SK-N-SH (cell line): ENCODE results near the gene DIP2A.

ENCODE experiments used
- CHD2 ChIP-seq: fragments of 150-350 bp; IDR thresholded peaks from 2 replicates; pipeline ENCODE4 v1.6.1; 2018; ENCODE audit warnings: low read length; ENCODE audit not compliant: partially characterized antibody
- POLR2AphosphoS5 ChIP-seq: IDR thresholded peaks from 2 replicates; pipeline ENCODE4 v1.6.1; 2012; ENCODE audit warnings: low read depth, low read length
- RAD21 ChIP-seq: IDR thresholded peaks from 2 replicates; pipeline ENCODE4 v1.6.1; 2012; ENCODE audit warnings: mild to moderate bottlenecking, low read length
- SIN3A ChIP-seq: IDR thresholded peaks from 2 replicates; pipeline ENCODE4 v1.6.1; 2012; ENCODE audit warnings: low read depth, mild to moderate bottlenecking, low read length, moderate library complexity, borderline replicate concordance
- TAF1 ChIP-seq: IDR thresholded peaks from 2 replicates; pipeline ENCODE4 v1.6.1; 2012; ENCODE audit warnings: low read depth, mild to moderate bottlenecking, low read length, moderate library complexity, borderline replicate concordance
- TF ChIP-seq, protein P1 (sequence below): fragments of 200-600 bp; sonication (generic); IDR thresholded peaks from 2 replicates; pipeline ENCODE4 v1.6.1; 2017; ENCODE audit warnings: antibody characterized with exemption, mild to moderate bottlenecking, moderate library complexity
- TF ChIP-seq, protein P2 (sequence below): IDR thresholded peaks from 2 replicates; pipeline ENCODE4 v1.4.0; 2012; ENCODE audit warnings: low read depth, borderline replicate concordance
- TF ChIP-seq, protein P3 (sequence below): IDR thresholded peaks from 2 replicates; pipeline ENCODE4 v1.6.1; 2012; ENCODE audit warnings: mild to moderate bottlenecking, low read depth, low read length, moderate library complexity

DNA sequence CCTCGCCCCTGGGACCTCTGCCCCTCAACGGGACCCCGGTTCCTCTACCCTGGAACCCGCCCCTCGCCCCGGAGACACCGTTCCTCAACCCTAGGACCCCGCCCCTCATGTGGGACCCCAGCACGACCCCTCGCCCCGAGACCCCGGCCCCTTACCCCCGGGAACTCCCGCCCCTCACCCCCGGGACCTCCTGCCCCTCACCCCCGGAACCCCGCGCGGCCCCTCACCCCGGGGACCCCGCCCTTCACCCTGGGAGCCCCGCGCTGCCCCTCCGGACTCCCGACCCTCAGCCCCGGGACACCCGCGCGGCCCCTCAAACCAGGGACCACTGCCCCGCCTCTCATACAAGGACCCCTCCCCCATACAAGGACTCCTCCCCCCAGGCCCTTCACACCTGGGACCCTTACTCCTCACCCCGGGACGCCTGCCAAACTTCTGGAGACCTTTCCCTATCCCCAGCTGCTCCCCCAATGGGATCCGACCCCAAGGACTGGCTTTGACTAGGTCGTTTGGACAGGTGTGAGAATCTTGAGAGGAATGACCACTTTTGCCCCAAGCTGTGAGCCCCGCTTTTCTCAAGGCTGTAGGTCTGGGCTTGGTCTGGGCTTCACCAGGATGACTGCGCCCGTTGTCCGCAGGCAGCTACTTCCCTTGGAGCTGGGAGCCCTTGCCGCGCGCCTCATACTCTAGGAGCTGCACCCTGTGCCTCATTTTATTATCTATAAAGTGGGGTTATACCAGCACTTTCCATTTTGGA lies 843 bp downstream of the DIP2A start:
- TF ChIP-seq, protein P1, sequence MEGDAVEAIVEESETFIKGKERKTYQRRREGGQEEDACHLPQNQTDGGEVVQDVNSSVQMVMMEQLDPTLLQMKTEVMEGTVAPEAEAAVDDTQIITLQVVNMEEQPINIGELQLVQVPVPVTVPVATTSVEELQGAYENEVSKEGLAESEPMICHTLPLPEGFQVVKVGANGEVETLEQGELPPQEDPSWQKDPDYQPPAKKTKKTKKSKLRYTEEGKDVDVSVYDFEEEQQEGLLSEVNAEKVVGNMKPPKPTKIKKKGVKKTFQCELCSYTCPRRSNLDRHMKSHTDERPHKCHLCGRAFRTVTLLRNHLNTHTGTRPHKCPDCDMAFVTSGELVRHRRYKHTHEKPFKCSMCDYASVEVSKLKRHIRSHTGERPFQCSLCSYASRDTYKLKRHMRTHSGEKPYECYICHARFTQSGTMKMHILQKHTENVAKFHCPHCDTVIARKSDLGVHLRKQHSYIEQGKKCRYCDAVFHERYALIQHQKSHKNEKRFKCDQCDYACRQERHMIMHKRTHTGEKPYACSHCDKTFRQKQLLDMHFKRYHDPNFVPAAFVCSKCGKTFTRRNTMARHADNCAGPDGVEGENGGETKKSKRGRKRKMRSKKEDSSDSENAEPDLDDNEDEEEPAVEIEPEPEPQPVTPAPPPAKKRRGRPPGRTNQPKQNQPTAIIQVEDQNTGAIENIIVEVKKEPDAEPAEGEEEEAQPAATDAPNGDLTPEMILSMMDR = no peak
- no peak for TF ChIP-seq RAD21
- TF ChIP-seq POLR2AphosphoS5 = no peak
- TF ChIP-seq, protein P2, sequence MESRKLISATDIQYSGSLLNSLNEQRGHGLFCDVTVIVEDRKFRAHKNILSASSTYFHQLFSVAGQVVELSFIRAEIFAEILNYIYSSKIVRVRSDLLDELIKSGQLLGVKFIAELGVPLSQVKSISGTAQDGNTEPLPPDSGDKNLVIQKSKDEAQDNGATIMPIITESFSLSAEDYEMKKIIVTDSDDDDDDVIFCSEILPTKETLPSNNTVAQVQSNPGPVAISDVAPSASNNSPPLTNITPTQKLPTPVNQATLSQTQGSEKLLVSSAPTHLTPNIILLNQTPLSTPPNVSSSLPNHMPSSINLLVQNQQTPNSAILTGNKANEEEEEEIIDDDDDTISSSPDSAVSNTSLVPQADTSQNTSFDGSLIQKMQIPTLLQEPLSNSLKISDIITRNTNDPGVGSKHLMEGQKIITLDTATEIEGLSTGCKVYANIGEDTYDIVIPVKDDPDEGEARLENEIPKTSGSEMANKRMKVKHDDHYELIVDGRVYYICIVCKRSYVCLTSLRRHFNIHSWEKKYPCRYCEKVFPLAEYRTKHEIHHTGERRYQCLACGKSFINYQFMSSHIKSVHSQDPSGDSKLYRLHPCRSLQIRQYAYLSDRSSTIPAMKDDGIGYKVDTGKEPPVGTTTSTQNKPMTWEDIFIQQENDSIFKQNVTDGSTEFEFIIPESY = no peak
- no peak for TF ChIP-seq TAF1
- no peak for TF ChIP-seq CHD2
- TF ChIP-seq, protein P3, sequence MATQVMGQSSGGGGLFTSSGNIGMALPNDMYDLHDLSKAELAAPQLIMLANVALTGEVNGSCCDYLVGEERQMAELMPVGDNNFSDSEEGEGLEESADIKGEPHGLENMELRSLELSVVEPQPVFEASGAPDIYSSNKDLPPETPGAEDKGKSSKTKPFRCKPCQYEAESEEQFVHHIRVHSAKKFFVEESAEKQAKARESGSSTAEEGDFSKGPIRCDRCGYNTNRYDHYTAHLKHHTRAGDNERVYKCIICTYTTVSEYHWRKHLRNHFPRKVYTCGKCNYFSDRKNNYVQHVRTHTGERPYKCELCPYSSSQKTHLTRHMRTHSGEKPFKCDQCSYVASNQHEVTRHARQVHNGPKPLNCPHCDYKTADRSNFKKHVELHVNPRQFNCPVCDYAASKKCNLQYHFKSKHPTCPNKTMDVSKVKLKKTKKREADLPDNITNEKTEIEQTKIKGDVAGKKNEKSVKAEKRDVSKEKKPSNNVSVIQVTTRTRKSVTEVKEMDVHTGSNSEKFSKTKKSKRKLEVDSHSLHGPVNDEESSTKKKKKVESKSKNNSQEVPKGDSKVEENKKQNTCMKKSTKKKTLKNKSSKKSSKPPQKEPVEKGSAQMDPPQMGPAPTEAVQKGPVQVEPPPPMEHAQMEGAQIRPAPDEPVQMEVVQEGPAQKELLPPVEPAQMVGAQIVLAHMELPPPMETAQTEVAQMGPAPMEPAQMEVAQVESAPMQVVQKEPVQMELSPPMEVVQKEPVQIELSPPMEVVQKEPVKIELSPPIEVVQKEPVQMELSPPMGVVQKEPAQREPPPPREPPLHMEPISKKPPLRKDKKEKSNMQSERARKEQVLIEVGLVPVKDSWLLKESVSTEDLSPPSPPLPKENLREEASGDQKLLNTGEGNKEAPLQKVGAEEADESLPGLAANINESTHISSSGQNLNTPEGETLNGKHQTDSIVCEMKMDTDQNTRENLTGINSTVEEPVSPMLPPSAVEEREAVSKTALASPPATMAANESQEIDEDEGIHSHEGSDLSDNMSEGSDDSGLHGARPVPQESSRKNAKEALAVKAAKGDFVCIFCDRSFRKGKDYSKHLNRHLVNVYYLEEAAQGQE = no peak
- TF ChIP-seq SIN3A = no peak
